GM12878 (cell line): Measurements from ENCODE around the gene MYO3B. TPM values are rescaled to one million over a fixed set of nuclear protein-coding genes. Genes with fewer than 3 reads are reported as not detected.
A peak's percentile ranks its signal among the peaks of the same experiment; 100 is the strongest.

Experiments
- ATAC-seq: fragments of 200-7000 bp; cut with Tn5 transposase; 3 replicates; pipeline ENCODE4 v1.9.1; 2020; ENCODE audit warnings: mild to moderate bottlenecking, moderate library complexity
- BruUV-seq: library from RNA; stranded (reverse); fragments of 400-500 nt; replicated peaks from 2 replicates; lab custom pipeline; 2021; lab: Mats Ljungman, UMichigan
- CTCF ChIA-PET: fragments of 300-600 bp; sonication (Branson Sonifier 250); formaldehyde crosslinking; extraction: SDS; loops from one replicate; lab custom pipeline; 2021; ENCODE audit warnings: inconsistent platforms; lab: Yijun Ruan, JAX
- POLR2A ChIA-PET: fragments of 350-600 bp; formaldehyde crosslinking; extraction: SDS; loops from one replicate; lab custom pipeline; 2021; ENCODE audit warnings: inconsistent platforms; lab: Charles Lee
- RAD21 ChIA-PET: fragments of 300-600 bp; sonication (Branson Sonifier 250); formaldehyde crosslinking; loops from one replicate; lab custom pipeline; 2023; ENCODE audit warnings: antibody characterized with exemption; ENCODE audit not compliant: unreplicated experiment; lab: Charles Lee
- SMC1A ChIA-PET: fragments of 300-600 bp; sonication (Branson Sonifier 250); formaldehyde crosslinking; loops from one replicate; lab custom pipeline; 2023; ENCODE audit not compliant: unreplicated experiment, uncharacterized antibody; lab: Charles Lee
- DNase-seq: peaks from one replicate; pipeline ENCODE4 v3.0.0-alpha.2; 2011; ENCODE audit warnings: low read depth, low spot score
- FAIRE-seq: peaks from 3 replicates; lab custom pipeline; 2011; peaks lifted over from hg19 to GRCh38; lab: Jason Lieb, UNC
- H2AFZ ChIP-seq: 2 replicates; pipeline ENCODE4 v1.6.0; 2011; ENCODE audit warnings: low read depth, low read length, control low read depth; ENCODE audit not compliant: control insufficient read depth
- H3K27ac ChIP-seq: 2 replicates; pipeline ENCODE4 v1.5.1; 2011; ENCODE audit warnings: control low read depth; ENCODE audit not compliant: control insufficient read depth, insufficient read depth
- H3K27me3 ChIP-seq, 2 experiments: replicated peaks in 1 of 2; 2 replicates each; pipeline versions ENCODE4 v1.6.0 to v1.6.1; 2011; ENCODE audit warnings: low read length in 1 of 2; ENCODE audit not compliant: control insufficient read depth in 2 of 2, insufficient read depth in 2 of 2
- H3K36me3 ChIP-seq, 2 experiments: 2 replicates each; pipeline ENCODE4 v1.5.1; 2011; ENCODE audit warnings: low read length in 1 of 2; ENCODE audit not compliant: control insufficient read depth in 2 of 2, insufficient read depth in 2 of 2
- H3K4me1 ChIP-seq: 2 replicates; pipeline ENCODE4 v1.6.1; 2011; ENCODE audit warnings: mild to moderate bottlenecking, low read length, moderate library complexity, mixed read lengths; ENCODE audit not compliant: control insufficient read depth, insufficient read depth
- H3K4me2 ChIP-seq: 2 replicates; pipeline ENCODE4 v1.6.0; 2011; ENCODE audit warnings: control low read depth; ENCODE audit not compliant: control insufficient read depth, insufficient read depth
- H3K4me3 ChIP-seq: fragments of 200-600 bp; sonication (generic); 2 replicates; pipeline ENCODE4 v1.5.1; 2016
- H3K79me2 ChIP-seq: 2 replicates; pipeline ENCODE4 v1.6.0; 2011; ENCODE audit warnings: low read length; ENCODE audit not compliant: control insufficient read depth, insufficient read depth
- H3K9ac ChIP-seq: 2 replicates; pipeline ENCODE4 v1.8.0; 2011; ENCODE audit warnings: low read length, control low read depth, mixed read lengths; ENCODE audit not compliant: control insufficient read depth, insufficient read depth
- H3K9me3 ChIP-seq: replicated peaks from 3 replicates; pipeline ENCODE4 v1.5.1; 2011; ENCODE audit warnings: mild to moderate bottlenecking, low read length; ENCODE audit not compliant: control insufficient read depth, insufficient read depth
- H4K20me1 ChIP-seq: 2 replicates; pipeline ENCODE4 v1.6.0; 2011; ENCODE audit not compliant: control insufficient read depth, insufficient read depth
- CHD4 ChIP-seq: fragments of 200-600 bp; sonication (generic); IDR thresholded peaks from 2 replicates; pipeline ENCODE4 v1.6.1; 2016; ENCODE audit warnings: mild to moderate bottlenecking
- E4F1 ChIP-seq: fragments of 450-650 bp; IDR thresholded peaks from 2 replicates; pipeline ENCODE4 v1.6.1; 2018; ENCODE audit warnings: borderline replicate concordance, mild to moderate bottlenecking; ENCODE audit not compliant: partially characterized antibody
- EP300 ChIP-seq, 2 experiments: fragments of 150-350 bp in 1 of 2; IDR thresholded peaks; 2 replicates each; pipeline ENCODE4 v1.6.1; 2011 to 2012; ENCODE audit warnings: low read depth in 2 of 2, low read length in 2 of 2, borderline replicate concordance in 1 of 2, improper control_type of control experiment in 1 of 2, inconsistent platforms in 1 of 2; ENCODE audit not compliant: control insufficient read depth in 1 of 2
- HDAC2 ChIP-seq: fragments of 200-600 bp; sonication (generic); IDR thresholded peaks from 2 replicates; pipeline ENCODE4 v1.6.1; 2017
- IKZF1 ChIP-seq: fragments of 450-650 bp; conservative IDR thresholded peaks from 2 replicates; pipeline ENCODE4 v1.6.1; 2017; ENCODE audit warnings: antibody characterized with exemption, mild to moderate bottlenecking
- JUND ChIP-seq: IDR thresholded peaks from 2 replicates; pipeline ENCODE4 v1.6.1; 2012; ENCODE audit warnings: low read depth, mild to moderate bottlenecking, low read length, improper control_type of control experiment, moderate library complexity
- NR2C1 ChIP-seq: fragments of 450-650 bp; IDR thresholded peaks from 2 replicates; pipeline ENCODE4 v1.6.1; 2017; ENCODE audit warnings: antibody characterized with exemption, mild to moderate bottlenecking, moderate library complexity
- NR2F1 ChIP-seq: fragments of 450-650 bp; conservative IDR thresholded peaks from 2 replicates; pipeline ENCODE4 v1.6.1; 2017; ENCODE audit warnings: mild to moderate bottlenecking
- POLR2A ChIP-seq: IDR thresholded peaks from 2 replicates; pipeline ENCODE4 v1.6.1; 2011; ENCODE audit warnings: low read depth, mild to moderate bottlenecking, low read length
- POLR2AphosphoS2 ChIP-seq: IDR thresholded peaks from 2 replicates; pipeline ENCODE4 v1.6.1; 2011; ENCODE audit warnings: low read depth, mild to moderate bottlenecking, low read length, improper control_type of control experiment, moderate library complexity
- POLR2AphosphoS5 ChIP-seq: IDR thresholded peaks from 2 replicates; pipeline ENCODE4 v1.6.1; 2011; ENCODE audit warnings: mild to moderate bottlenecking, low read length, inconsistent platforms
- RAD21 ChIP-seq: IDR thresholded peaks from 2 replicates; pipeline ENCODE4 v1.6.1; 2011; ENCODE audit warnings: mild to moderate bottlenecking, low read depth, low read length, moderate library complexity; ENCODE audit not compliant: insufficient read depth
- RELA ChIP-seq: fragments of 450-650 bp; IDR thresholded peaks from 2 replicates; pipeline ENCODE4 v1.8.0; 2014; ENCODE audit warnings: borderline replicate concordance; ENCODE audit not compliant: partially characterized antibody
- SIX5 ChIP-seq: IDR thresholded peaks from 2 replicates; pipeline ENCODE4 v1.6.1; 2011; ENCODE audit warnings: mild to moderate bottlenecking, low read depth, low read length, moderate library complexity; ENCODE audit not compliant: severe bottlenecking
- SKIL ChIP-seq: fragments of 450-650 bp; IDR thresholded peaks from 2 replicates; pipeline ENCODE4 v1.6.1; 2017; ENCODE audit warnings: mild to moderate bottlenecking, low read depth, inconsistent platforms; ENCODE audit not compliant: poor library complexity, severe bottlenecking
- SREBF1 ChIP-seq: IDR thresholded peaks from 2 replicates; pipeline ENCODE4 v1.6.1; 2012; ENCODE audit warnings: mild to moderate bottlenecking, low read length
- STAT3 ChIP-seq: IDR thresholded peaks from 2 replicates; pipeline ENCODE4 v1.6.1; 2011; ENCODE audit warnings: low read depth, low read length, improper control_type of control experiment
- ZBED1 ChIP-seq: IDR thresholded peaks from 2 replicates; pipeline ENCODE4 v1.6.1; 2016; ENCODE audit warnings: borderline replicate concordance
- ZBTB33 ChIP-seq: fragments of 450-650 bp; IDR thresholded peaks from 2 replicates; pipeline ENCODE4 v1.6.1; 2017; ENCODE audit warnings: mild to moderate bottlenecking
- ZNF384 ChIP-seq: IDR thresholded peaks from 2 replicates; pipeline ENCODE4 v1.6.1; 2012; ENCODE audit warnings: low read depth, mild to moderate bottlenecking, low read length, improper control_type of control experiment, borderline replicate concordance
- WGBS: methylation state at CpG from one replicate; pipeline ENCODE4 v1.1.6; 2016; ENCODE audit warnings: low lambda C conversion rate; ENCODE audit not compliant: insufficient replicate concordance, insufficient coverage; ENCODE audit errors: missing lambda C conversion rate; 5-methylcytosine and 5-hydroxymethylcytosine counted together
- in situ Hi-C: fragments of 300-500 bp; cut with MboI; formaldehyde crosslinking; loops from 9 replicates; pipeline ENCODE4 v1.14.3; 2018; ENCODE audit warnings: mixed read lengths
- intact Hi-C: fragments of 100-400 bp; cut with micrococcal nuclease; formaldehyde crosslinking; loops from one replicate; pipeline ENCODE4 v1.14.2; 2022; ENCODE audit not compliant: unreplicated experiment
- polyA plus RNA-seq, 11 experiments: library from polyadenylated mRNA; depleted of rRNA in 4 of 11; unstranded in 6 of 11; stranded (reverse) in 5 of 11; fragments of >200 nt; fragmentation: Nextera tagmentation in 4 of 11; fragmentation: Illumina TruSeq in 1 of 11; extraction: Ambion mirVana in 4 of 11; extraction: Trizol in 1 of 11; gene quantifications; 1 replicate in 1 of 11; 2 replicates in 10 of 11; pipeline versions ENCODE4 v1.2.1 to v1.2.3, GENCODE V29; 2011 to 2016; ENCODE audit warnings: inconsistent platforms in 2 of 11, missing spikeins in 2 of 11, low read depth in 1 of 11
- total RNA-seq, 4 experiments: library from RNA; depleted of rRNA in 3 of 4; stranded (reverse); fragments of >200 nt in 3 of 4; fragmentation: Illumina TruSeq in 1 of 4; extraction: Trizol in 1 of 4; gene quantifications; 2 replicates each; pipeline versions ENCODE4 v1.2.1 to v1.2.3, GENCODE V29; 2013 to 2021

Gene MYO3B
- total and polyA plus RNA-seq, 10 of the 15 experiments (the other 5 are each of a cell fraction or from before 2014, with no cell fraction given) = 1.1 to 7.1 (median 2.1) TPM

DNA sequence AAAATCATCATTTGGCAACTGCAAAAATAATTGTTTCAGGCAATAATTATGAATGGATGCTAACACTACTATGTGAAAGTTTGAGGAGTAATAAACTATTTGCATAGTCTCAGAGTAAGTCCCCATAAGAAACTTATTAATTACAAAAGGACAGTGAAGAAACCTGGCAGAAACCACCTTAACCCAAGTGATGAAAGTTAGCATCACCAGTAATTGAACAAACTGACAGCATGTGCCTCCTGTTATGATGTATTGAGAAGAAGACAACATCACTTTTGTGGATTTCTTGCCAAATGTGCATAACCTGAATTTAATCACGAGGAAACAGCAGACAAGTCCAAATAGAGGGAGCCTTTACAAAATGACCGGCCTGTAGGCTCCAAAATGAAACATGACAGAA lies 353.9 kb downstream of the MYO3B start:
- ATAC-seq = peak; percentile 48
- ChIA-PET SMC1A (interaction anchor here (0.6 to 12.2 kb wide), 7 partner anchors 10 to 231 kb away, joined by 3 to 203 read pairs (median 10); no protein-coding TSS in a partner anchor), RAD21 (interaction anchor here (0.8 to 4.7 kb wide), 6 partner anchors 9 to 147 kb away, joined by 3 to 27 read pairs (median 7); no protein-coding TSS in a partner anchor), CTCF (interaction anchor here (3.3 kb wide), 1 partner anchor 24 kb away, joined by 12 read pairs; no protein-coding TSS in a partner anchor), POLR2A (interaction anchor here (0.7 to 3.2 kb wide), 4 partner anchors 10 to 1054 kb away, joined by 3 to 8 read pairs (median 4); no protein-coding TSS in a partner anchor)
- H3K9me3 ChIP-seq = no peaks in the 10 kb centered on the region
- no peak for DNase-seq
- no peaks in the 10 kb centered on the region for H3K27me3 ChIP-seq
- no peaks in the 10 kb centered on the region for H3K36me3 ChIP-seq
- H3K79me2 ChIP-seq = no peaks in the 10 kb centered on the region
- H3K27ac ChIP-seq = no peak overlapping the region
- in situ Hi-C loops (no loop called here), intact Hi-C loops (no loop called here)
- BruUV-seq = no TSS peak
- no peak overlapping the region for H3K4me2 ChIP-seq
- FAIRE-seq = no peak
- no peaks in the 10 kb centered on the region for H3K4me1 ChIP-seq
- no peak overlapping the region for H2AFZ ChIP-seq
- 55% methylated on average over 2 of the region's 2 CpGs for WGBS
- no peak overlapping the region for H3K9ac ChIP-seq
- no peaks in the 10 kb centered on the region for H4K20me1 ChIP-seq
- H3K4me3 ChIP-seq = no peak overlapping the region
- TF ChIP-seq CHD4 (no peak), POLR2AphosphoS2 (no peak), ZBED1 (no peak), ZBTB33 (no peak), IKZF1 (peak; percentile 25; the same call in 1 of the 2 replicates), POLR2A (no peak), HDAC2 (no peak), E4F1 (no peak), JUND (no peak), EP300 (IDR thresholded peaks at IDR 0.05; ENCODE audit: borderline replicate concordance in 1 of 2, control insufficient read depth in 1 of 2, low read depth in 2 of 2, low read length in 2 of 2) (peak in 1 of 2 experiments; percentile 38; a peak in 2 of 4 replicates), NR2C1 (no peak), SREBF1 (no peak), SKIL (no peak), RELA (no peak), SIX5 (no peak), POLR2AphosphoS5 (no peak), STAT3 (no peak), RAD21 (no peak), ZNF384 (no peak), NR2F1 (no peak)
